ENCODE results near the gene MACROH2A1.

DNA sequence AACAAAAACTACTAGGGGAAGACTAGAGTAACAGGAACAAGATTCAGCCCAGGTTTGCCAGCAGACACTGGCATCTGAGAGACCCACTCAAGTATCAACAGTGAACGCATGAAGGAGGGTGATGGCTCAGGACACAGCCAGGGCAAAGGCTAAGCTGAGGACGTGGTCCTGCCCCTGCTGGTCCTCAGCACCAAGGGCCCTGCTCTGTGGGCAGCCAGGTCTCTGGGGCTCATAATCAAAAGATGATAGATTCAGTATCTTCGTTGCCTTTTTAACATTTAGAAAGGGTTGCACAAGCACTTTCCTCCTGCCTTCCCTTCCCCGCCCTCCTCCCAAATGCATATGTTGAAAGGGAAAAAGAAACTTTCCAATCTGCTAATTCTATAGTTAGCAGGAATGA lies 31.5 kb downstream of the MACROH2A1 start:
- TF ChIP-seq, protein P1, sequence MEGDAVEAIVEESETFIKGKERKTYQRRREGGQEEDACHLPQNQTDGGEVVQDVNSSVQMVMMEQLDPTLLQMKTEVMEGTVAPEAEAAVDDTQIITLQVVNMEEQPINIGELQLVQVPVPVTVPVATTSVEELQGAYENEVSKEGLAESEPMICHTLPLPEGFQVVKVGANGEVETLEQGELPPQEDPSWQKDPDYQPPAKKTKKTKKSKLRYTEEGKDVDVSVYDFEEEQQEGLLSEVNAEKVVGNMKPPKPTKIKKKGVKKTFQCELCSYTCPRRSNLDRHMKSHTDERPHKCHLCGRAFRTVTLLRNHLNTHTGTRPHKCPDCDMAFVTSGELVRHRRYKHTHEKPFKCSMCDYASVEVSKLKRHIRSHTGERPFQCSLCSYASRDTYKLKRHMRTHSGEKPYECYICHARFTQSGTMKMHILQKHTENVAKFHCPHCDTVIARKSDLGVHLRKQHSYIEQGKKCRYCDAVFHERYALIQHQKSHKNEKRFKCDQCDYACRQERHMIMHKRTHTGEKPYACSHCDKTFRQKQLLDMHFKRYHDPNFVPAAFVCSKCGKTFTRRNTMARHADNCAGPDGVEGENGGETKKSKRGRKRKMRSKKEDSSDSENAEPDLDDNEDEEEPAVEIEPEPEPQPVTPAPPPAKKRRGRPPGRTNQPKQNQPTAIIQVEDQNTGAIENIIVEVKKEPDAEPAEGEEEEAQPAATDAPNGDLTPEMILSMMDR (IDR thresholded peaks at IDR 0.05): no peak
- TF ChIP-seq POLR2A (IDR thresholded peaks at IDR 0.05): no peak
- TF ChIP-seq EP300 (IDR thresholded peaks at IDR 0.05): no peak
